ENCODE data around the gene THG1L.

The THG1L gene

GRCh38 chr5:157761690-157762621 lies 30.7 kb downstream of the THG1L start:
- peak; percentile 70 for DNase-seq

GRCh38 chr5:157764531-157764930 lies 33.3 kb downstream of the THG1L start:
- DNase-seq = no peak

- DNase-seq = no peak
Measured at GRCh38 chr5:157766442-157766841, 35.2 kb downstream of the THG1L start.

- DNase-seq = no peak
Measured at GRCh38 chr5:157766902-157767301, 35.7 kb downstream of the THG1L start.

GRCh38 chr5:157767689-157768088 lies 36.5 kb downstream of the THG1L start:
- DNase-seq = no peak

GRCh38 chr5:157770665-157771064 lies 39.4 kb downstream of the THG1L start:
- DNase-seq = no peak

GRCh38 chr5:157772127-157772526 lies 40.9 kb downstream of the THG1L start:
- peak; percentile 45 for DNase-seq

- DNase-seq = no peak
Measured at GRCh38 chr5:157778121-157778805, 47.0 kb downstream of the THG1L start.

- DNase-seq = no peak
Measured at GRCh38 chr5:157779221-157779620, 48.0 kb downstream of the THG1L start.

GRCh38 chr5:157785801-157786200 lies 54.6 kb downstream of the THG1L start:
- DNase-seq = no peak
